Measurements from ENCODE around the gene TMEM184B.
A peak's percentile ranks its signal among the peaks of the same experiment; 100 is the strongest.

TMEM184B gene

DNA sequence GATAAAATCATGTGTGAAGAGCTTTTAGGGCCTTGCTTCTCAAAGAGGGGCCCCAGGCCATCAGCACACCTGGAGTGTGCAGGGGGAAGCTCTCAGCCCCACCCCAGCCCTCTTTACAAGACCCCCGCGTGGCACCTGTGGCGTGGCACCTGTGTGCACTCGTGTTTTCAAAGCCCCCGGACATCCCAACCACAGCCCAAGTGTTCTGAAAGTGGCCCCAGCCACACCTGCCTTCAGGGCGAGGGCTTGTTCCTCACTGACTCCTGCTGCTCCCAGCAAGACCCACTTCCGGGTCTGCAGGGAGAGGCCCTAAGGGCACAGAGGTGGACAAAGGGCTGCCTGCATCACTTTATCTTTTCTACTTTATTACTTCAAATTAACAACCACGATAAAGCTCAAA is 17.5 kb upstream of the TMEM184B start:
- Histone ChIP-seq H3K27ac (no peak overlapping the region), H3K27me3 (ENCODE audit: insufficient read depth, low read depth, severe bottlenecking) (no peaks in the 10 kb centered on the region), H3K36me3 (peaks cover 45% of the 10 kb centered on the region), H3K9me3 (ENCODE audit: severe bottlenecking) (no peaks in the 10 kb centered on the region), H3K4me3 (ENCODE audit: low read depth, low read length) (no peak overlapping the region)
- no peak for DNase-seq
- TF ChIP-seq, protein P1, sequence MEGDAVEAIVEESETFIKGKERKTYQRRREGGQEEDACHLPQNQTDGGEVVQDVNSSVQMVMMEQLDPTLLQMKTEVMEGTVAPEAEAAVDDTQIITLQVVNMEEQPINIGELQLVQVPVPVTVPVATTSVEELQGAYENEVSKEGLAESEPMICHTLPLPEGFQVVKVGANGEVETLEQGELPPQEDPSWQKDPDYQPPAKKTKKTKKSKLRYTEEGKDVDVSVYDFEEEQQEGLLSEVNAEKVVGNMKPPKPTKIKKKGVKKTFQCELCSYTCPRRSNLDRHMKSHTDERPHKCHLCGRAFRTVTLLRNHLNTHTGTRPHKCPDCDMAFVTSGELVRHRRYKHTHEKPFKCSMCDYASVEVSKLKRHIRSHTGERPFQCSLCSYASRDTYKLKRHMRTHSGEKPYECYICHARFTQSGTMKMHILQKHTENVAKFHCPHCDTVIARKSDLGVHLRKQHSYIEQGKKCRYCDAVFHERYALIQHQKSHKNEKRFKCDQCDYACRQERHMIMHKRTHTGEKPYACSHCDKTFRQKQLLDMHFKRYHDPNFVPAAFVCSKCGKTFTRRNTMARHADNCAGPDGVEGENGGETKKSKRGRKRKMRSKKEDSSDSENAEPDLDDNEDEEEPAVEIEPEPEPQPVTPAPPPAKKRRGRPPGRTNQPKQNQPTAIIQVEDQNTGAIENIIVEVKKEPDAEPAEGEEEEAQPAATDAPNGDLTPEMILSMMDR (IDR thresholded peaks at IDR 0.05; ENCODE audit: low read depth, low read length), result no peak

DNA sequence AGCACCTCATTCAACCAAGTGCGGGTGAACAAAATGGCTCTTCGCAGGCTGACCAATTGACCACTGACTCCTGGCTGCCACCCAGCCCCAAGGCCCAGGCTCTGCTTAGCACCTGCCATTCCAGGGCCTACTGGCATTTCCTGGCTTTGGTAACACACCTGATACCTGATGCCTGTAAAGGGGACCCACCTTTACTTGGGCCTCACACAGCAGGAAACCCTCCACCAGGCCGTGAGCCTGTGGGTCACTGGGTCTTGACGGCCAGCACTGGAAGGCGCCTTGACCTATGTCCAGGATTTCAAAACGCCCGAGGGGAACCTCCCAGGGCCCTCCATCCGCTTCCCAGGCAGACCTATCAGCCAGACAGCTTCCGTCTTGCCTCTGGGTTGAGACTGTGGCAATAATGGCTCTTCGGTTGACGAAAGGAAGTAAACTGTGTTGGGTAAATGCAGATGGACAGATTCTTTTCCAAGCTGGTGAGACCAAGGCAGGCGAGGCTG is 16.8 kb upstream of the TMEM184B start:
- Histone ChIP-seq H3K36me3 (peaks cover 38% of the 10 kb centered on the region), H3K9me3 (ENCODE audit: severe bottlenecking) (no peaks in the 10 kb centered on the region), H3K27me3 (ENCODE audit: insufficient read depth, low read depth, severe bottlenecking) (no peaks in the 10 kb centered on the region), H3K4me3 (ENCODE audit: low read depth, low read length) (no peak overlapping the region), H3K27ac (no peak overlapping the region)
- TF ChIP-seq, protein P1 (IDR thresholded peaks at IDR 0.05; ENCODE audit: low read depth, low read length), result no peak
- DNase-seq, result no peak

DNA sequence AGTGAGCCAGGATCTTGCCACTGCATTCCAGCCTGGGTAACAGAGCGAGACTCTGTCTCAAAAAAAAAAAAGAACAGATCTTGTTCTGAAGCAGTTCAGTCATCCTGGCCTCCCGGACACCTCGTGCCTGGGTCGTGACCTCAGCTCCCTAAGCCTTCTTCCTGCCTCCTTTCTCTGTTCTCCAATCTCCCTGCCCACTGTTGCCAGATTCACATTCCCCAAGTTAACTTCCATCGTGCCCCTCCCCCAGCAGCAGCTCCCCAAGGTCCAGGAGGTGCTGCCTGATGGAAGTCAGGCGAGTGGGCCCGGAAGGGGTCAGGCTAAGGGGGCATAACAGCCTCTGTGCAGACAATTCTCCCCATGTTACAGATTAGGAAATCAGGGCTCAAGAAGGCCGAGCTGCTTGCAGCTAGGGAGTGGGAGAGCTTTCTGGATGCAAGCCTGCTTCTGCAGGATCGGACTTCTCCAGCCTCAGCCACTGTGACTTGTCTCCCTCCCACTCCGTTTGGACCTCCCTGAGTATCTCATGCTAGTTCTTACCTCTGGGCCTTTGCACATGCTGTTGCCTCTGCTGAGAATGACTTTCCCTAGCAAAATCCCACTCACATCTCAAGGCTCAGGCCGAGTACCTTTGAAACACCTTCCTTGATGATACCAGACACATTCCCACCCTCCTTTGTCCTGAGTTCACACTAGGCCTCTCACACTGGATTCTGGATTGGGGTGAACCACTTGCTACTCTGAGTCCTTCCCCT is 14.3 kb upstream of the TMEM184B start:
- Histone ChIP-seq H3K4me3 (ENCODE audit: low read depth, low read length) (no peak overlapping the region), H3K9me3 (ENCODE audit: severe bottlenecking) (no peaks in the 10 kb centered on the region), H3K27me3 (ENCODE audit: insufficient read depth, low read depth, severe bottlenecking) (no peaks in the 10 kb centered on the region), H3K36me3 (peaks cover 13% of the 10 kb centered on the region), H3K27ac (no peak overlapping the region)
- TF ChIP-seq, protein P1 (IDR thresholded peaks at IDR 0.05; ENCODE audit: low read depth, low read length), result no peak
- no peak for DNase-seq

DNA sequence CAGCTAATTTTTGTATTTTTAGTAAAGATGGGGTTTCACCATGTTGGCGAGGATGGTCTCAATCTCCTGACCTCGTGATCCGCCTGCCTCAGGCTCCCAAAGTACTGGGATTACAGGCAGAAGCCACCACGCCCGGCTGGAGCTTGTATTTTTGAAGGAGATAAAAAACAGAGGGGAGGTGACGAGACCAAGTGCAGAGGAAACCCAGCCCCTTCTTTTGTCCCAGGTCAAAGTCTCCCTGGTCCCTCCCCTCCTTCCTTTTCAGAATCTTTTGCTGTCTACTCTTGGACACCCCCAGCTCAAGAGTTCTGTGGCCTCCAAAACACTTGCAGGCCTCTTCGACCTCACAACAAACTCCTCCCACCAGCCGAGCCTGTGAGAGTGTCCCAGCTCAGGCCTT is 12.2 kb upstream of the TMEM184B start:
- H3K4me3 ChIP-seq (ENCODE audit: low read depth, low read length), result no peak overlapping the region
- peaks cover 5% of the 10 kb centered on the region for H3K36me3 ChIP-seq
- no peaks in the 10 kb centered on the region for H3K9me3 ChIP-seq (ENCODE audit: severe bottlenecking)
- TF ChIP-seq, protein P1 (IDR thresholded peaks at IDR 0.05; ENCODE audit: low read depth, low read length), result no peak
- no peak overlapping the region for H3K27ac ChIP-seq
- no peak for DNase-seq
- no peaks in the 10 kb centered on the region for H3K27me3 ChIP-seq (ENCODE audit: insufficient read depth, low read depth, severe bottlenecking)

DNA sequence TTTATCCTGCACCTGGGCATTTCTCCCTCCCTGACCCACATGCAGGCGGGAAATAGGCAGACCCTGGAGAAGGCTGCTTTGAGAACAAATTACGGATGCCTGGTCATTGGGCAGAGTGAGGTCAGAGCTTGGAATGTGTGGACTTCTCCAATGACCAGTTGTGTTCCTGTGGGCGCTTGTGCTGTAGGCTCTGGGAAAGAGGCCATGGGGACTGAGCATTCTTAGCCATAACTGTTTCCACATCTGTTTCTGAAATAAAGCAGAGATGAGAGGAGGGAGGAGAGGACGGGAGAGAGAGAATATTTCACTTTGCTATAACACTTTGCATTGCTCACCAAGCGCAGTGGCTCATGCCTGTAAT is 11.2 kb upstream of the TMEM184B start:
- TF ChIP-seq, protein P1 (IDR thresholded peaks at IDR 0.05; ENCODE audit: low read depth, low read length), result no peak
- peak overlapping the region; percentile 73; the same call in 1 of the 2 replicates for H3K27ac ChIP-seq
- H3K36me3 ChIP-seq, result no peaks in the 10 kb centered on the region; the same call in 1 of the 2 replicates
- no peak overlapping the region for H3K4me3 ChIP-seq (ENCODE audit: low read depth, low read length)
- no peaks in the 10 kb centered on the region for H3K9me3 ChIP-seq (ENCODE audit: severe bottlenecking)
- DNase-seq, result no peak
- H3K27me3 ChIP-seq (ENCODE audit: insufficient read depth, low read depth, severe bottlenecking), result no peaks in the 10 kb centered on the region

DNA sequence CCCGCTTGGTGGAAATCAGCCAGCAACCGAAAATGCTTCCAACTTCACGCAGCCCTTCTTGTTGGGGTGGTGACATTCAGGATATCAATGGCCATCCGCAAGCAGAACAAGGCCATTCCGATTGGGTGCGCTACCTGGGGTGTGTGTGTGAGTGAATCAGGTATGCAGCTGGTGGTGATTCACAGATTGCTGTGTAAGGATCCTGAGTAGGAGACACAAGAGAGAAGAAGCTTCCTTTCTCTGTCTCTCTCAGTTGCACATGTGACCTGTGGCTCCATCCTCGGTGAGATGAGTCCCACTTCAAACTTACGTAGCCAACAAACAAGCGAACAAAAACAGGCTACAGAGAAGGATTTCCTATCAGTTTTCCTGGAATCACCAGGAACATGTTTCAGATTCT is 9.6 kb upstream of the TMEM184B start:
- no peaks in the 10 kb centered on the region for H3K9me3 ChIP-seq (ENCODE audit: severe bottlenecking)
- no peak overlapping the region for H3K27ac ChIP-seq
- TF ChIP-seq, protein P1 (IDR thresholded peaks at IDR 0.05; ENCODE audit: low read depth, low read length), result no peak
- H3K4me3 ChIP-seq (ENCODE audit: low read depth, low read length), result no peak overlapping the region
- H3K27me3 ChIP-seq (ENCODE audit: insufficient read depth, low read depth, severe bottlenecking), result no peaks in the 10 kb centered on the region
- DNase-seq, result no peak
- no peaks in the 10 kb centered on the region for H3K36me3 ChIP-seq

All from WERI-Rb-1 (cell line).